Keratinocyte (primary cell): ENCODE measurements around the gene RIOK3.
"Not testable (repeated sequence)": the region's sequence is repeated elsewhere in the genome, so short reads cannot be mapped to it uniquely, and the experiment has no call there.

ENCODE experiments used
- CTCF ChIP-seq, 3 experiments: IDR thresholded peaks in 1 of 3; conservative IDR thresholded peaks in 1 of 3; optimal IDR thresholded peaks in 1 of 3; 2 replicates in 2 of 3; 3 replicates in 1 of 3; pipeline versions ENCODE3 to v1.5.1; 2011; ENCODE audit warnings: low read length in 3 of 3, mild to moderate bottlenecking in 3 of 3, moderate library complexity in 2 of 3, control low read depth in 1 of 3, inconsistent platforms in 1 of 3; ENCODE audit not compliant: insufficient read depth in 2 of 3; ENCODE audit errors: extremely low read depth in 1 of 3
- EZH2 ChIP-seq: IDR thresholded peaks from one replicate; pipeline ENCODE4 v1.6.1; 2012; ENCODE audit warnings: inconsistent platforms, mild to moderate bottlenecking, low read length, moderate library complexity

DNA sequence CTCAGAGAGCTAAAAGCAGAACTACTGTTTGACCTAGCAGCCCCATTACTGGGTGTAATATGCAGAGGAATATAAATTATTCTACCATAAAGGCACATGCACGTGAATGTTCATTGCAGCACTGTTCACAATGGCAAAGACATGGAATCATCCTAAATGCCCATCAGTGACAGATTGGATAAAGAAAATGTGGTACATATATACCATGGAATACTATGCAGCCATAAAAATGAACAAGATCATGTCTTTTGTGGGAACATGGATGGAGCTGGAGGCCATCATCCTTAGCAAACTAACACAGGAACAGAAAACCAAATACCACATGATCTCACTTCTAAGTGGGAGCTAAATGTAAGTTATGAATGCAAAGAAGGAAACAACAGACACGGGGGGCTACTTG, 57.8 kb downstream of the RIOK3 start:
- not testable (repeated sequence) for TF ChIP-seq EZH2; CTCF (optimal IDR thresholded peaks at IDR 0.05 in 1 of 3, IDR thresholded peaks at IDR 0.05 in 1 of 3, conservative IDR thresholded peaks at IDR 0.05 in 1 of 3; ENCODE audit: extremely low read depth in 1 of 3, insufficient read depth in 2 of 3, low read length in 3 of 3)
